HCT116 (cell line): ENCODE results near the gene PM20D2. TPM values are rescaled to one million over a fixed set of nuclear protein-coding genes. Genes with fewer than 3 reads are reported as not detected.
A peak's percentile ranks its signal among the peaks of the same experiment; 100 is the strongest.

Experiments
- ATAC-seq: fragments of 200-7000 bp; cut with Tn5 transposase; 2 replicates; pipeline ENCODE4 v1.9.1; 2020; ENCODE audit warnings: mild to moderate bottlenecking, moderate library complexity
- BruUV-seq: library from RNA; stranded (reverse); fragments of 400-500 nt; replicated peaks from 2 replicates; lab custom pipeline; 2021; lab: Mats Ljungman, UMichigan
- CTCF ChIA-PET: fragments of 300-600 bp; sonication (Branson Sonifier 250); formaldehyde crosslinking; loops from one replicate; lab custom pipeline; 2021; ENCODE audit warnings: antibody characterized with exemption; lab: Charles Lee
- POLR2A ChIA-PET: fragments of 300-600, 350-600 bp; sonication (Branson Sonifier 250); formaldehyde crosslinking; loops from one replicate; lab custom pipeline; 2021; ENCODE audit warnings: antibody characterized with exemption; lab: Charles Lee
- RAD21 ChIA-PET, 2 experiments: fragments of 300-600 bp; sonication (Branson Sonifier 250); formaldehyde crosslinking; loops; one replicate each; lab custom pipeline; 2023; ENCODE audit warnings: low total read pairs in 2 of 2; ENCODE audit not compliant: uncharacterized antibody in 2 of 2, unreplicated experiment in 2 of 2, low non-redundant PET in 1 of 2; lab: Charles Lee
- DNase-seq: peaks from one replicate; pipeline ENCODE4 v3.0.0-alpha.2; 2010; ENCODE audit warnings: low read depth, low spot score
- H2AFZ ChIP-seq: fragments of 200-600 bp; shearing (Covaris generic), sonication (generic); 2 replicates; pipeline ENCODE4 v1.6.1; 2017; ENCODE audit warnings: low read depth, mixed run types, mixed read lengths, antibody characterized with exemption, low read length; ENCODE audit not compliant: poor library complexity, severe bottlenecking
- H3K27ac ChIP-seq: 2 replicates; pipeline ENCODE4 v1.5.1; 2012; ENCODE audit warnings: low read depth, low read length
- H3K27me3 ChIP-seq: fragments of 200-600 bp; sonication (generic); 2 replicates; pipeline ENCODE4 v1.6.1; 2016; ENCODE audit warnings: mixed run types, low read length, mixed read lengths; ENCODE audit not compliant: insufficient read depth
- H3K36me3 ChIP-seq, 2 experiments: fragments of 200-500 bp in 1 of 2; fragments of 200-600 bp in 1 of 2; sonication (Bioruptor generic) in 1 of 2; sonication (generic) in 1 of 2; 2 replicates each; pipeline versions ENCODE4 v1.5.1 to v1.6.1; 2014 to 2016; ENCODE audit warnings: low read length in 2 of 2, inconsistent platforms in 1 of 2, mixed read lengths in 1 of 2, mixed run types in 1 of 2; ENCODE audit not compliant: insufficient read depth in 2 of 2, control insufficient read depth in 1 of 2
- H3K4me1 ChIP-seq, 2 experiments: fragments of 200-600 bp in 1 of 2; sonication (generic) in 1 of 2; 2 replicates each; pipeline versions ENCODE4 v1.5.1 to v1.6.1; 2012 to 2017; ENCODE audit warnings: low read length in 2 of 2, inconsistent platforms in 1 of 2, mild to moderate bottlenecking in 1 of 2, mixed read lengths in 1 of 2, mixed run types in 1 of 2, moderate library complexity in 1 of 2; ENCODE audit not compliant: insufficient read depth in 2 of 2, control insufficient read depth in 1 of 2
- H3K4me2 ChIP-seq: fragments of 200-600 bp; sonication (generic); 2 replicates; pipeline ENCODE4 v1.6.1; 2017; ENCODE audit warnings: mixed run types, low read length, mixed read lengths
- H3K4me3 ChIP-seq, 2 experiments: fragments of 200-600 bp in 1 of 2; sonication (generic) in 1 of 2; replicated peaks in 1 of 2; 2 replicates each; pipeline ENCODE4 v1.5.1; 2011 to 2016; ENCODE audit warnings: low read length in 2 of 2, control low read depth in 1 of 2, low read depth in 1 of 2, mild to moderate bottlenecking in 1 of 2, mixed read lengths in 1 of 2, mixed run types in 1 of 2
- H3K79me2 ChIP-seq: fragments of 200-600 bp; sonication (generic); 2 replicates; pipeline ENCODE4 v1.6.1; 2017; ENCODE audit warnings: mild to moderate bottlenecking, mixed run types, low read length, moderate library complexity, mixed read lengths; ENCODE audit not compliant: insufficient read depth
- H3K9ac ChIP-seq: fragments of 200-600 bp; sonication (generic); 2 replicates; pipeline ENCODE4 v1.6.1; 2016; ENCODE audit warnings: low read length, mixed read lengths
- H3K9me2 ChIP-seq: fragments of 200-600 bp; sonication (generic), shearing (Covaris generic); 2 replicates; pipeline ENCODE4 v1.6.1; 2017; ENCODE audit warnings: mixed run types, mild to moderate bottlenecking, moderate library complexity; ENCODE audit not compliant: insufficient read depth
- H3K9me3 ChIP-seq, 2 experiments: fragments of 200-500 bp in 1 of 2; fragments of 200-600 bp in 1 of 2; sonication (Bioruptor generic) in 1 of 2; sonication (generic) in 1 of 2; 2 replicates each; pipeline ENCODE4 v1.6.1; 2014 to 2017; ENCODE audit warnings: low read length in 2 of 2, mixed read lengths in 2 of 2, inconsistent platforms in 1 of 2, low read depth in 1 of 2, mild to moderate bottlenecking in 1 of 2, mixed run types in 1 of 2, moderate library complexity in 1 of 2; ENCODE audit not compliant: control insufficient read depth in 1 of 2, insufficient read depth in 1 of 2
- H4K20me1 ChIP-seq: fragments of 200-600 bp; sonication (generic), shearing (Covaris generic); 2 replicates; pipeline ENCODE4 v1.6.1; 2017; ENCODE audit warnings: mixed run types, mild to moderate bottlenecking, moderate library complexity; ENCODE audit not compliant: insufficient read depth
- CBX3 ChIP-seq: IDR thresholded peaks from 2 replicates; pipeline ENCODE4 v1.6.1; 2012; ENCODE audit warnings: low read depth
- EGR1 ChIP-seq: IDR thresholded peaks from 2 replicates; pipeline ENCODE4 v1.6.1; 2012; ENCODE audit warnings: low read depth
- EZH2phosphoT487 ChIP-seq: fragments of 200-600 bp; IDR thresholded peaks from 2 replicates; pipeline ENCODE4 v1.6.1; 2018; ENCODE audit warnings: antibody characterized with exemption, borderline replicate concordance
- FOSL1 ChIP-seq: IDR thresholded peaks from 2 replicates; pipeline ENCODE4 v1.6.1; 2012; ENCODE audit warnings: low read depth
- JUND ChIP-seq: IDR thresholded peaks from 2 replicates; pipeline ENCODE4 v1.6.1; 2012
- POLR2A ChIP-seq: IDR thresholded peaks from 2 replicates; pipeline ENCODE4 v1.7.0; 2011; ENCODE audit warnings: borderline replicate concordance; ENCODE audit not compliant: insufficient read depth, insufficient read length; ENCODE audit errors: extremely low read depth
- POLR2AphosphoS5 ChIP-seq: IDR thresholded peaks from 2 replicates; pipeline ENCODE4 v1.6.1; 2011; ENCODE audit warnings: mild to moderate bottlenecking, low read depth, low read length, moderate library complexity
- SIN3A ChIP-seq: IDR thresholded peaks from 2 replicates; pipeline ENCODE4 v1.6.1; 2012; ENCODE audit warnings: low read depth
- SP1 ChIP-seq: IDR thresholded peaks from 2 replicates; pipeline ENCODE4 v1.6.1; 2012; ENCODE audit warnings: low read depth
- SRF ChIP-seq: IDR thresholded peaks from 2 replicates; pipeline ENCODE4 v1.6.1; 2012; ENCODE audit warnings: low read depth
- YY1 ChIP-seq: IDR thresholded peaks from 2 replicates; pipeline ENCODE4 v1.6.1; 2011; ENCODE audit warnings: low read length, low read depth, moderate library complexity, mild to moderate bottlenecking; ENCODE audit not compliant: insufficient replicate concordance; ENCODE audit errors: extremely low read depth
- ZBTB33 ChIP-seq: IDR thresholded peaks from 2 replicates; pipeline ENCODE4 v1.6.1; 2011; ENCODE audit warnings: mild to moderate bottlenecking, low read length, moderate library complexity; ENCODE audit not compliant: insufficient replicate concordance; ENCODE audit errors: extremely low read depth
- intact Hi-C: fragments of 100-400 bp; cut with micrococcal nuclease; formaldehyde crosslinking; loops from 2 replicates; pipeline ENCODE4 v1.10.0; 2022
- total RNA-seq: library from RNA; stranded (reverse); gene quantifications from one replicate; pipeline ENCODE4 v1.2.1, GENCODE V29; 2021; ENCODE audit not compliant: unreplicated experiment
- TF ChIP-seq, protein P1 (sequence below): IDR thresholded peaks from 2 replicates; pipeline ENCODE4 v1.6.1; 2012
- TF ChIP-seq, protein P2 (sequence below): IDR thresholded peaks from 2 replicates; pipeline ENCODE4 v1.6.1; 2012

PM20D2 gene
- total RNA-seq, 1 experiment from 2014 or later, result 29.2 TPM

DNA sequence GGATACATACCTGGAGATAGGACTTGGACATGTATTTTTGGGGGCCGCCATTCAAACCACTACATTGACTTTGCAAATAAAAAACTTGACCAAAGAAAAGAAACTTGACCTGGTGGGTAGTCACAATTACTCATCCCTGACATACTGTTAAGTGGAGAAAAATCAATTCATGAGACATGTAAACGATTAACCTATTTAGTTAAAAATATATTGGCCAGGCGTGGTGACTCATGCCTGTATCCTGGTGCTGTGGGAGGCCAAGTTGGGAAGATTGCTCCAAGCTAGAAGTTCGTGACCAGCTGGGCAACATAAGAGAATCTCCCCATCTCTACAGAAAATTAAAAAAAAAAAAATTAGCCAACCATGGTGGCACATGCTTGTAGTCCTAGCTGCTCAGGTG lies 25.5 kb upstream of the PM20D2 start:
- Histone ChIP-seq H3K36me3 (no peaks in the 10 kb centered on the region), H3K4me3 (no peak overlapping the region), H3K79me2 (no peaks in the 10 kb centered on the region), H3K27ac (no peak overlapping the region), H3K9me2 (no peaks in the 10 kb centered on the region), H2AFZ (no peak overlapping the region), H3K9me3 (no peaks in the 10 kb centered on the region), H3K4me1 (peaks cover 0 to 13% of the 10 kb centered on the region in 2 experiments; a peak in 2 of 4 replicates)
- ChIA-PET RAD21 (no interaction called here), CTCF (no interaction called here)
- BruUV-seq, result no TSS peak
- no peak for TF ChIP-seq CBX3
- no peak for TF ChIP-seq SRF
- TF ChIP-seq FOSL1, result 0 out of 2 replicates have a peak, but pooled peaks have one; percentile 19
- TF ChIP-seq, all 23 proteins: peak for 1
- intact Hi-C loops, result loop anchor here (10.0 kb wide), 1 partner anchor 494 kb away; no protein-coding TSS in a partner anchor
- no peaks in the 10 kb centered on the region for H3K27me3 ChIP-seq
- H3K4me2 ChIP-seq, result peak overlapping the region; percentile 17; the same call in 1 of the 2 replicates
- DNase-seq (no peak), ATAC-seq (no peak)
- no peaks in the 10 kb centered on the region for H4K20me1 ChIP-seq
- no peak overlapping the region for H3K9ac ChIP-seq
- POLR2A ChIA-PET, result no interaction called here

DNA sequence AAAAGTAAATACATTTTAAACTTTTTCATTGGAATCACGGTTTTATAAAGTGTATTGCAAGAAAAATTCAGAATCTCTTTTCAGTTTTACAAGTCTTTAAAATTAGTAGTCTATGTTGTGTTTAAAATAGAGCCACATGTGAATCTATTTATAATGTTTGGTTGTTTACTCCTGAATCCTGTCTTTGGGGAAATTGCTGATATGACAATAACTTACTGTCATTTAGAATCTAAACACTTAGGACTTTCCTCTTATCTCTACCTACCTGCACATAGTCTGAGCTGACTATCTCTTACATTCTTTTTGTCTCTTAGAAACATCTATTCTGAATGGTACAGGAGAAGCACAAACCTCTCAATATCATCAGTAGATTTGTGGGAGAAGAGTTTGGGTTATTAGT lies 23.9 kb upstream of the PM20D2 start:
- no peak for TF ChIP-seq SIN3A
- no peak for TF ChIP-seq EGR1
- TF ChIP-seq ZBTB33, result no peak
- TF ChIP-seq, protein P1, sequence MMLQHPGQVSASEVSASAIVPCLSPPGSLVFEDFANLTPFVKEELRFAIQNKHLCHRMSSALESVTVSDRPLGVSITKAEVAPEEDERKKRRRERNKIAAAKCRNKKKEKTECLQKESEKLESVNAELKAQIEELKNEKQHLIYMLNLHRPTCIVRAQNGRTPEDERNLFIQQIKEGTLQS, result no peak
- TF ChIP-seq SRF, result no peak
- TF ChIP-seq JUND, result no peak
- no peak for TF ChIP-seq POLR2AphosphoS5
- no peak for TF ChIP-seq POLR2A
- no peak for TF ChIP-seq FOSL1
- TF ChIP-seq, protein P2, sequence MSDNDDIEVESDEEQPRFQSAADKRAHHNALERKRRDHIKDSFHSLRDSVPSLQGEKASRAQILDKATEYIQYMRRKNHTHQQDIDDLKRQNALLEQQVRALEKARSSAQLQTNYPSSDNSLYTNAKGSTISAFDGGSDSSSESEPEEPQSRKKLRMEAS, result no peak
- no peak for TF ChIP-seq YY1
- no peak for TF ChIP-seq EZH2phosphoT487
- no peak for TF ChIP-seq SP1
- no peak overlapping the region for H3K27ac ChIP-seq
- no peak overlapping the region for H2AFZ ChIP-seq
- no peak overlapping the region for H3K4me2 ChIP-seq
- CTCF ChIA-PET, result interaction anchor here (0.9 to 2.1 kb wide), 7 partner anchors 14 to 251 kb away, joined by 3 to 19 read pairs (median 5); partner anchors contain the start of gene PM20D2
- no peak overlapping the region for H3K9ac ChIP-seq
- no peaks in the 10 kb centered on the region for H3K36me3 ChIP-seq
- no peak overlapping the region for H3K4me3 ChIP-seq
- RAD21 ChIA-PET, result no interaction called here
- no peaks in the 10 kb centered on the region for H4K20me1 ChIP-seq
- POLR2A ChIA-PET, result interaction anchor here (0.5 kb wide), 1 partner anchor 42 kb away, joined by 3 read pairs; the partner anchor contains the start of gene PNRC1
- intact Hi-C loops, result loop anchor here (1.0 to 10.0 kb wide), 3 partner anchors 120 to 493 kb away; no protein-coding TSS in a partner anchor
- no peaks in the 10 kb centered on the region for H3K9me2 ChIP-seq
- H3K4me1 ChIP-seq, result peaks cover 0 to 11% of the 10 kb centered on the region in 2 experiments; a peak in 2 of 4 replicates
- no peak for ATAC-seq
- no peaks in the 10 kb centered on the region for H3K79me2 ChIP-seq
- BruUV-seq, result no TSS peak
- no peaks in the 10 kb centered on the region for H3K9me3 ChIP-seq
- H3K27me3 ChIP-seq, result no peaks in the 10 kb centered on the region
- DNase-seq, result no peak
